ENCODE results near the gene MITF.

GRCh38 chr3:69879051-69879450 is 139.8 kb downstream of the MITF start:
- TF ChIP-seq CTCF (conservative IDR thresholded peaks at IDR 0.05; ENCODE audit: low read depth, low read length) (no peak), RFX5 (IDR thresholded peaks at IDR 0.05; ENCODE audit: low read depth, low read length) (no peak), POLR2A (IDR thresholded peaks at IDR 0.05; ENCODE audit: low read depth, low read length) (no peak), MAFK (IDR thresholded peaks at IDR 0.05; ENCODE audit: low read depth, low read length) (no peak), CHD1 (IDR thresholded peaks at IDR 0.05; ENCODE audit: low read depth, low read length) (no peak)

Data from IMR-90 (cell line).